ENCODE results near the gene AP1M1.

AP1M1 gene

GRCh38 chr19:16197188-16197621, 506 bp upstream of the AP1M1 start:
- H3K9ac ChIP-seq (ENCODE audit: insufficient read length, low read depth) = peak overlapping the region; percentile 96
- H3K9me3 ChIP-seq (ENCODE audit: insufficient read depth, low read length) = no peaks in the 10 kb centered on the region
- H3K4me1 ChIP-seq (ENCODE audit: insufficient read depth, insufficient read length) = peaks cover 5% of the 10 kb centered on the region
- no peak for TF ChIP-seq ZNF274 (IDR thresholded peaks at IDR 0.05; ENCODE audit: low read depth, low read length)
- no peak for TF ChIP-seq SUZ12 (IDR thresholded peaks at IDR 0.05; ENCODE audit: extremely low read depth, insufficient read depth, insufficient read length)
- no peak for TF ChIP-seq YY1 (IDR thresholded peaks at IDR 0.05; ENCODE audit: insufficient read depth, insufficient read length)
- peaks cover 30% of the 10 kb centered on the region for H3K36me3 ChIP-seq (ENCODE audit: insufficient read depth, insufficient read length, low read length)
- DNase-seq (ENCODE audit: low read depth, low spot score) = no peak
- H3K27me3 ChIP-seq (ENCODE audit: insufficient read depth, insufficient read length) = no peaks in the 10 kb centered on the region
- H3K4me3 ChIP-seq (ENCODE audit: insufficient read length, low read depth) = peak overlapping the region; percentile 98

- Histone ChIP-seq H3K4me1 (ENCODE audit: insufficient read depth, insufficient read length) (peaks cover 5% of the 10 kb centered on the region), H3K4me3 (ENCODE audit: insufficient read length, low read depth) (peak overlapping the region; percentile 98), H3K9ac (ENCODE audit: insufficient read length, low read depth) (peak overlapping the region; percentile 96), H3K36me3 (ENCODE audit: insufficient read depth, insufficient read length, low read length) (peaks cover 38% of the 10 kb centered on the region), H3K27me3 (ENCODE audit: insufficient read depth, insufficient read length) (no peaks in the 10 kb centered on the region), H3K9me3 (ENCODE audit: insufficient read depth, low read length) (no peaks in the 10 kb centered on the region)
- no peak for DNase-seq (ENCODE audit: low read depth, low spot score)
- TF ChIP-seq ZNF274 (IDR thresholded peaks at IDR 0.05; ENCODE audit: low read depth, low read length) = no peak
- no peak for TF ChIP-seq YY1 (IDR thresholded peaks at IDR 0.05; ENCODE audit: insufficient read depth, insufficient read length)
- TF ChIP-seq SUZ12 (IDR thresholded peaks at IDR 0.05; ENCODE audit: extremely low read depth, insufficient read depth, insufficient read length) = no peak
Measured at GRCh38 chr19:16198370-16198651, 600 bp downstream of the AP1M1 start.

- TF ChIP-seq YY1 (IDR thresholded peaks at IDR 0.05; ENCODE audit: insufficient read depth, insufficient read length) = no peak
- H3K9ac ChIP-seq (ENCODE audit: insufficient read length, low read depth) = no peak overlapping the region
- no peaks in the 10 kb centered on the region for H3K9me3 ChIP-seq (ENCODE audit: insufficient read depth, low read length)
- no peaks in the 10 kb centered on the region for H3K27me3 ChIP-seq (ENCODE audit: insufficient read depth, insufficient read length)
- DNase-seq (ENCODE audit: low read depth, low spot score) = no peak
- H3K4me1 ChIP-seq (ENCODE audit: insufficient read depth, insufficient read length) = peaks cover 5% of the 10 kb centered on the region
- peaks cover 49% of the 10 kb centered on the region for H3K36me3 ChIP-seq (ENCODE audit: insufficient read depth, insufficient read length, low read length)
- H3K4me3 ChIP-seq (ENCODE audit: insufficient read length, low read depth) = no peak overlapping the region
Measured at GRCh38 chr19:16199275-16199932, 1.7 kb downstream of the AP1M1 start.

GRCh38 chr19:16200038-16201010, 2.6 kb downstream of the AP1M1 start:
- no peak for DNase-seq (ENCODE audit: low read depth, low spot score)
- TF ChIP-seq SUZ12 (IDR thresholded peaks at IDR 0.05; ENCODE audit: extremely low read depth, insufficient read depth, insufficient read length) = no peak
- TF ChIP-seq YY1 (IDR thresholded peaks at IDR 0.05; ENCODE audit: insufficient read depth, insufficient read length) = no peak
- no peak for TF ChIP-seq ZNF274 (IDR thresholded peaks at IDR 0.05; ENCODE audit: low read depth, low read length)
- H3K9me3 ChIP-seq (ENCODE audit: insufficient read depth, low read length) = no peaks in the 10 kb centered on the region
- peaks cover 5% of the 10 kb centered on the region for H3K4me1 ChIP-seq (ENCODE audit: insufficient read depth, insufficient read length)
- H3K27me3 ChIP-seq (ENCODE audit: insufficient read depth, insufficient read length) = no peaks in the 10 kb centered on the region
- H3K36me3 ChIP-seq (ENCODE audit: insufficient read depth, insufficient read length, low read length) = peaks cover 55% of the 10 kb centered on the region
- H3K4me3 ChIP-seq (ENCODE audit: insufficient read length, low read depth) = no peak overlapping the region
- no peak overlapping the region for H3K9ac ChIP-seq (ENCODE audit: insufficient read length, low read depth)

GRCh38 chr19:16201011-16201391, 3.3 kb downstream of the AP1M1 start:
- Histone ChIP-seq H3K27me3 (ENCODE audit: insufficient read depth, insufficient read length) (no peaks in the 10 kb centered on the region), H3K36me3 (ENCODE audit: insufficient read depth, insufficient read length, low read length) (peaks cover 62% of the 10 kb centered on the region), H3K4me3 (ENCODE audit: insufficient read length, low read depth) (no peak overlapping the region), H3K9ac (ENCODE audit: insufficient read length, low read depth) (no peak overlapping the region), H3K9me3 (ENCODE audit: insufficient read depth, low read length) (no peaks in the 10 kb centered on the region), H3K4me1 (ENCODE audit: insufficient read depth, insufficient read length) (peaks cover 5% of the 10 kb centered on the region)
- DNase-seq (ENCODE audit: low read depth, low spot score) = no peak
- TF ChIP-seq ZNF274 (IDR thresholded peaks at IDR 0.05; ENCODE audit: low read depth, low read length) = no peak
- no peak for TF ChIP-seq SUZ12 (IDR thresholded peaks at IDR 0.05; ENCODE audit: extremely low read depth, insufficient read depth, insufficient read length)
- TF ChIP-seq YY1 (IDR thresholded peaks at IDR 0.05; ENCODE audit: insufficient read depth, insufficient read length) = no peak

- Histone ChIP-seq H3K4me3 (ENCODE audit: insufficient read length, low read depth) (no peak overlapping the region), H3K4me1 (ENCODE audit: insufficient read depth, insufficient read length) (peaks cover 5% of the 10 kb centered on the region), H3K27me3 (ENCODE audit: insufficient read depth, insufficient read length) (no peaks in the 10 kb centered on the region), H3K9ac (ENCODE audit: insufficient read length, low read depth) (no peak overlapping the region), H3K9me3 (ENCODE audit: insufficient read depth, low read length) (no peaks in the 10 kb centered on the region), H3K36me3 (ENCODE audit: insufficient read depth, insufficient read length, low read length) (peaks cover 78% of the 10 kb centered on the region)
- DNase-seq (ENCODE audit: low read depth, low spot score) = no peak
- no peak for TF ChIP-seq SUZ12 (IDR thresholded peaks at IDR 0.05; ENCODE audit: extremely low read depth, insufficient read depth, insufficient read length)
- TF ChIP-seq YY1 (IDR thresholded peaks at IDR 0.05; ENCODE audit: insufficient read depth, insufficient read length) = no peak
- TF ChIP-seq ZNF274 (IDR thresholded peaks at IDR 0.05; ENCODE audit: low read depth, low read length) = no peak
Measured at GRCh38 chr19:16202320-16203255, 4.9 kb downstream of the AP1M1 start.

Data from NT2/D1 (cell line).